IPS-NIHi7 (cell line): ENCODE results near the gene FKBP4.
A peak's percentile ranks its signal among the peaks of the same experiment; 100 is the strongest.

Experiments
- DNase-seq: peaks from one replicate; pipeline ENCODE4 v3.0.0; 2012; ENCODE audit warnings: mixed read lengths; ENCODE audit errors: extremely low spot score

Gene FKBP4

DNA sequence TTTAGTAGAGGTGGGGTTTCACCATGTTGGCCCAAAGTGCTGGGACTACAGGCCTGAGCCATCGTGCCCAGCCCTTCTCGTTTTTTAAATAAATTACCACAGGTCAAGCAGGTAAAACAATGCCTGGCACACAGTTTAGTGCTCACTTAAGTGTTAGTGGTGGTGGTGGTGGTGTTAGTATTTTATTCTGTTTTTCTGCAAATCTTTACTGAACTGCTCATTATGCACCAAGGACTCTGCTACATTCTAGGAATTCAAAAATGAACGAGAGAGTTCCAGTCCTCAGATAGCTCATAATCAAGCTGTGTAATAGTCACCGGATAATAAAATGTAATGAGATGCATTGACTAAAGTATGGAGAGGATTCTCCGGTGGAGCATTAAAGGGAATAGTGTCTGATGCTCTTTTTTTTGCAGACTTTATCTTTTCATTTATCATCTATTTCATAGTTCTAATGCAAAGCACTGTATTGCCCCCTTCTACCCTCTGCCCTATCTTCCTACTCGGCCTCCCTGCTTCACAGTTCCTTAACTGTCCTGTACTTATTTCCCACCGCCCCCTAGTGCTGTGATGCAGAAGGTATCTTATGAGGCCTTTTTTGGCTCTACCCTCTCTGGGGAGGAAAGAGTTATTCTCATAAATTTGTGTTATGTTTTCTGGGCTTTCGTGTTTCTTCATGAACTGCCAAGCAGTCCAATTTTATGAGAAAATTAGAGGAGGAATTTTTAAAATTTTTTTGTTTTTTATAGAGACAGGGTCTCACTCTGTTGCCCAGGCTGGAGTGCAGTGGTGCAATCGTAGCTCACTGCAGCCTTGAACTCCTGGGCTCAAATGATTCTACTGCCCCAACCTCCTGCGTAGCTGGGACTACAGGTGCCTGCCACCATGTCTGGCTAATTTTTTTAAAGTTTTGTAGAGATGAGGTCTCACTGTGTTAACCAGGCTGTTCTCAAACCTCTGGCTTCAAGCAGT, 18.7 kb downstream of the FKBP4 start:
- peak; percentile 71 for DNase-seq

DNA sequence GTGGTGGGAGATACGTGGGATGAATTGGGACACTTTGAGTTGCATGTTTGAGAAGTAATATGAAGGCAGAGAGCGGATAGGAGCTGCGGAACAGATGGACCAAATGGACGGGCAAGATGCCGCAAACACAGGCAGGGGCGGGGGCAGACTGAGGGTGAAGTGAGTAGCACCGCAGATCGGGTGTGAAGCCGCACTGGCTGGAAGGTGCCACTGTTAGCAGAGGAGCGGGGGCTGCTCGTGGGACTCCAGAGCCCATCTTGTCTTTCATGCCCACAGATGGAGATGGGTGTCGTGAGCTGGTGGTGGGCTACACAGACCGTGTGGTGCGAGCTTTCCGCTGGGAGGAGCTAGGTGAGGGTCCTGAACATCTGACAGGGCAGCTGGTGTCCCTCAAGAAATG, 25.0 kb downstream of the FKBP4 start:
- DNase-seq, result no peak

GRCh38 chr12:2820432-2820831, 25.7 kb downstream of the FKBP4 start:
- DNase-seq, result peak; percentile 47

DNA sequence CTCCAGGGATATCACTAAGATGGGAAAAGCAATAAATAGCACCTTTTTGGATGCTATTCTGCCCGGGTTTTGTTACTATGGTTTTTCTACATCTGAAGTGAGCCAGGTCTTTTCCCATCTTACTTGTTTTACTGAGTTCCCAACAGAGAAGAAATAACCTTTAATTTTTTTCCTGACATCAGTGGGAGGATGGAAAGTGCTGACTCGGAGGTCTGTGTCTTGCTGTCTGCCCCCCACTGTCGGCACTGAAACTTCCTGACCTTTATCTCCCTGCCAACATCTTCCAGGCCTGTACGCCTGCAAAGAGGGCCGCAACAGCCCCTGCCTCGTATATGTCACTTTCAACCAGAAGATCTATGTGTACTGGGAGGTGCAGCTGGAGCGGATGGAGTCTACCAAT, 28.7 kb downstream of the FKBP4 start:
- DNase-seq, result no peak

DNA sequence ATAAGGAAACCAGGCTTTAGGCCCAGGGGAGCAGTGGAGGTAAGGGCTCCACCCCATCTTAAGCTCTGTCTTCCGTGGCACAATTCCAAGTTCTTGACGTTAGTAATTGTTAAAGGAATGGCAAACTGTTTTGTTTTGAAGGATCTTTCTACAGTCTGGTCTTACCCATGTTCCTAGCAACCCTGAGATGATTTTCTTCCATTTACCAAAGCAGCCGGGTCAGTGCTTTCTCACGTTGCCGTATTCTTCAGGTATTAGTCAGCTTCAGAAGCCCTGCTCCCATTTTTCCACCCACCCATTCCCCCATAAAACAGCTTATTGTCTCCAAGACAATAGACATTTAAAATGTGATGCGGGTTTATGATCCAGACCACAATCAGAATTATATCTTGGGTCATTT, 29.8 kb downstream of the FKBP4 start:
- DNase-seq, result no peak

- DNase-seq, result peak; percentile 32
Measured at GRCh38 chr12:2825132-2825531, 30.4 kb downstream of the FKBP4 start.

- no peak for DNase-seq
Measured at GRCh38 chr12:2826036-2826435, 31.3 kb downstream of the FKBP4 start.

DNA sequence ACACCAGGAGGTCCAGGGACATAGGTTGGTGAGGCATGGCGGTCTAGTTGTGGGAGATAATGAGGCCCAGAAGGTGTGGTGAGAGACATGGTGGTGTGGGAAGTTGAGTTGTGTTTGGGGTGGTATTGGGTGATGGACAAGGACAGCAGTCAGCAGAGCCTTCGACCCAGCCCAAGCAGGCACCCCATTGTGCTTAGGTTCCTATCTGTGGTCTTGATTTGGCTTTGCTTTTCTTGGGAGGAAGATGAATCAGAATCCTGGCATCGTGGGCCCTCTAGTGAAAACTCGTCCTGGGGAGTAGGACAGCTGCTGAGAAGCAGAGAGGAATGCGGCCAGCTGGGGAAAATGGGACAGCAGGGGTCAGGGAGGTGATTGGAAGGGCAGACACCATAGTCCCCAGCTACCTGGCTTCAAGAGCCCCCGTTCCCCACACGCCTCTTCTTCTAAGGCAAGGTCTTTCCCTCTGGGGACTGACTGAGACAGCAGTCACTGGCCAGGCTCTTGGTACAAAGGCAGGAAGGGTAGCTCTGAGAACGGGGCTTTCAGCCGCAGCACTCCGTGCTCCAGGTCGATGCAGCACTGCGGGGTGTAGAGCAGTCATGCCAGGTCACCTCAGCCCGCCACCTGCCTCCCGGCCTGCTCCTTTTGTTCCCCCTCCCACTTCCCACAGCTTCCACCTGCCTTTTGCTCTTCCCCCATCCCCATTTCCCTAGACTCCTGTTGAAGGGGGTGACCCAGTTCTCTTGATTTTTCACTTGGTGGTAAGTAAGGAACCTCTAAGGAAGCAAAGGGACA, 32.1 kb downstream of the FKBP4 start:
- no peak for DNase-seq

DNA sequence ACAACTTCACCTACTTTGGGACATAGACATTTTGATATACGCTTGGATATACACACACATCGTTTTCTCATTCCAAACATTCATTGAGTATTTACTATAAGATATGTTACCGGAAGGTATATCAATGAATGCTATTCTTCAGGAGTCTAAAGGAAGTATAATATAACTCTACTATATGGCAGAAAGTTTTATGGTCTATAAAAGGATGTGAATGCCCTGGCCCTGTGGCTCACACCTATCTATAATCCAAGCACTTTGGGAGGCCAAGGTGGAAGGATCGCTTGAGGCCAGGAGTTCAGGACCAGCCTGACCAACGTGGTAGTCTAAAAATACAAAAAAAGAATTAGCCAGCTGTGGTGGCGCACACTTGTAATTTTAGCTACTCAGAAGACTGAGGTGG, 34.5 kb downstream of the FKBP4 start:
- DNase-seq, result no peak

- no peak for DNase-seq
Measured at GRCh38 chr12:2832550-2833127, 37.9 kb downstream of the FKBP4 start.

DNA sequence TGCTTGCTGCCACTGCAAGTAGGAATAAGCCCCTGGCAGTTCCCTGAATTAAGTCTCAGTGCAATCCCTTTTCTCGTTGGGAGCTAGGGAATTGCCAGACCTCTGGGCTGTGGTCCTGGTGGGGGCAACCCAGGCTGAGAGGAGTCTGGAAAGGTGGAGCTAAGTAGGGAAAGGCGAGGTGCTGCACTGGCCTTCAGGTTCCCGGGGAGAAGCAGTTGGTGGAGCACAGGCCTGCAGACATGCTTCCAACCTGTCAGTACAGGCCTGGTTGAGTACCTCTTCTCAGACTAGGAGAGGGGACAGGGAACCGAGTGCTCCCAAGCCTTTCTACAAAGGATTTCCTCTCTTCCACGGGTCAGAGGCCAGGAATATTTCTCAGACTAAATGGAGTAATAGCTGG, 38.6 kb downstream of the FKBP4 start:
- no peak for DNase-seq

DNA sequence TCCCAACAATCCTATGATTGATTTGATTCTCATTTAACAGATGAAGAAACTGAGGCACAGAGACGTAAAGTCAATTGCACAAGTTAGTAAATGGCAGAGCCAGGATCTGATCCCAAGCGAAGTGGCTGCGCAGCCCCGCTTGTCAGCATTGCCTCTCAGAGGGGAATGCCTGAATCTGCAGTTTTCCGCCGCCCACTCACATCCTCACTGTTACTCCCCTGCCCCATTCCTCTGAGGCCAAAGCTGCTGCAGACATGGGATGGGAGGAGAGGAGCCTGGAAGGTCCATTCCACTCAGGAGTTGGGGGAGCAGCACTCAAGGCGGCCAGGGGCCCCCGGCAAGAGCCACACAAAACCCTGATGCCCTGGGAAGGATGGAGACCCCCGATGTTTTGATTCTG, 39.0 kb downstream of the FKBP4 start:
- DNase-seq, result peak; percentile 57

DNA sequence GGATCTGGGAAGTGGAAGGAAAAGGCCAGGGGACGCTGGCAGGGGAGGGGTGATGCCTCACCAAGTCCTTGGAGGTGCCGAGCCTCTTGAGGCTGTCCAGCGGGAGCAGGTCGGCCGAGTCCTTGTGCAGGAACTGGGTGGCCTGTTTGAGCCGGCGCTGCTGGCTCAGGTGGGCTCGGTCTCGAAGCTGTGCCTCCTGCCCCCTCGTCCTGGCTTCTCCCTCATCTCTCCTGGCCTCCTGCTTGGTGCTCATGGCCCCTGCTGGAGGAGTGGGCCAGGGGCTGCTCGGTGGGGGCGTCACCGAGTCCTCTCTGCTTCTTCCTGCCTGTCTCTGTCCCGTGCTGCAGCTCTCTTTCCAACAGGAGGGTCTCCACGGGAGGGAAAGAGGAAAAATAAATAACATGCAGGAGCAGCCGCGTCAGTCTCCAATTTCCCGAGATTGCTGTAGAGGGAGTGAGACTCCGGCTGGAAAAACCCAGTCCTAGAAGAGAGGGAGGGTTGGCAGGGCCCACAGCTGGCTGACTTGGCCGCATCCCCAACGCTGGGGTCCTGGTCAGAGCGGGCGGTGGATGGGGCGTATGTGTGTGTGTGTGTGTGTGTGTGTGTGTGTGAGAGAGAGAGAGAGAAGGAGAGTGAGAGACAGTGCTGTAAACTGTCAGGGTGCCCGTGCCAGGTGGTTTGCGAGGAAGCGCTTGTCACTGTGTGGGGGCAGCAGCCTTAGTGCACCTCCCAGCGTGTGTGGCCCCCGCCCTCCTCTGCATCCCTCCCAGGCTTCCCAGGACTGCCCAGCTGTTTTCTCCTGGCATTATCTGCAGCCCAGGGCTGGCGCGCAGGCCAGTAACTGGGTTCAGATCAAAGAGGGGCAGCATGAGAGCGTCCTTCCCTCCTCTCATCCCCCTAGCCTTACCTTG, 40.1 kb downstream of the FKBP4 start, which contains the start of gene NRIP2:
Gene NRIP2, minus strand, starts transcription at position 455 of the 911 bp plus-strand sequence. Its CDS starts 52 bp downstream, at position 403.
- DNase-seq, result peak; percentile 62

GRCh38 chr12:2835691-2836403, 41.1 kb downstream of the FKBP4 start:
- no peak for DNase-seq

DNA sequence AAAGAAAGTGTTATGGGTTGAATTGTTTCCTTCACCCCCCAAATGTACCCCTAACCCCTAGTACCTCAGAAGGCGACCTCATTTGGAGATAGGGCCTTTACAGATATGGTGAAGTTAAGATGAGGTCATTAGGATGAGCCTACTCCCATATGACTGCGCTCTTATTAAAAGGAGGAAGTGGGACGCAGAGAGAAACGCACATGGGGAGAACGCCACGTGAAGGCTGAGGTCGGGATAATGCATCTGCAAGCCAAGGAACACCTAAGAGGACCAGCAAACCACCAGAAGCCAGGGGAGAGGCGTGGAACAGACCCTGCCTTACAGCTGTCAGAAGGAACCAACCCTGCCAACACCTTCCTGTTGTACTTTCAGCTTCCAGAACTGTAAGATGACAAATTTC, 41.8 kb downstream of the FKBP4 start:
- no peak for DNase-seq

GRCh38 chr12:2841056-2841650, 46.4 kb downstream of the FKBP4 start:
- no peak for DNase-seq

DNA sequence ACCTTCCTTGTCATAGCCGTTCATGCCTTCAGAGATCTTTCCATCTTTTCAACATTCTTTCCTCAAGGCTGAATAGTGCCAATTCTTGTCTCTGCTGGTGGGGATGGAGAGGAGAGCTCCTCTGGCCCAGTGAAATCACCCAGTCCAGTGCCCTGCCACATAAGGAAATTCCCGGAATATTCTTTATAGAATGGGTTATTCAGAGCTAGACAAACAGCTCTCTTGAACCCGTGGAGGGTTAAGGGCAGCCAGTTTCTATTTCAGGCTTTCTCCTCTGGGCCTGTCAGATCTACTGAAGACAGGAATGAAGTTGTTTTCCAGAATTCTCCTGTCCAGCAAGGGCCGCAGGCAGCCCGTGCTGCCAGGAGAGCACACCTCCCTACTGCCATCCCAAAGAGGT, 48.2 kb downstream of the FKBP4 start:
- no peak for DNase-seq

GRCh38 chr12:2844786-2845185, 50.0 kb downstream of the FKBP4 start:
- DNase-seq, result no peak

GRCh38 chr12:2845280-2845679, 50.5 kb downstream of the FKBP4 start:
- DNase-seq, result no peak

DNA sequence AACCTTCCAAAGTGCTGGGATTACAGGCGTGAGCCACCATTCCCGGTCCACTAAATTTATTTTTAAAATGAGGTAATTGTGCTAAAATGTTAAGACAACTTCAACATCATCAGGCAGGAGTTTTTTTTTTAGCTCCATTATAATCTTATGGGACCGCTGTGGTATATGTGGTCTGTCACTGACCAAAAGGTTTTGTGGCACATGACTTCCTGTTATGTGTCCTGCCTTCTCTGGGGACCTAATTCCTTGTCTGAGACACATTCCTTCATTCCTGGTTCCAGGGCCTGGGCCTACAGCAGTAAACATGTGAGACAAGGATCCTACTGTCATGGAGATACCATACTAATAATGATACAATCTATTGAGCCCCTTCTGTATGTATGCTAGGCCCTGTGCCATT, 57.2 kb downstream of the FKBP4 start:
- no peak for DNase-seq
